Astrocyte of the cerebellum (primary cell): Measurements from ENCODE around the gene NAPB.

Experiments
- DNase-seq: peaks from one replicate; pipeline ENCODE4 v3.0.0-alpha.2; 2011; ENCODE audit warnings: low read depth
- H3K4me3 ChIP-seq: 2 replicates; pipeline ENCODE4 v1.5.1; 2011; ENCODE audit warnings: mild to moderate bottlenecking, low read depth, low read length, moderate library complexity
- CTCF ChIP-seq: IDR thresholded peaks from 2 replicates; pipeline ENCODE4 v1.5.1; 2012; ENCODE audit warnings: low read length, low read depth, moderate library complexity, mild to moderate bottlenecking; ENCODE audit errors: missing control alignments
- in situ Hi-C: cut with HindIII; loops from 2 replicates; pipeline ENCODE4 v1.10.0; 2017; ENCODE audit warnings: low sequenced_read_pairs

The NAPB gene

GRCh38 chr20:23390091-23390774 lies 31.1 kb downstream of the NAPB start:
- no peak for DNase-seq
- no peak overlapping the region for H3K4me3 ChIP-seq
- TF ChIP-seq CTCF = no peak
- in situ Hi-C loops = no loop called here

DNA sequence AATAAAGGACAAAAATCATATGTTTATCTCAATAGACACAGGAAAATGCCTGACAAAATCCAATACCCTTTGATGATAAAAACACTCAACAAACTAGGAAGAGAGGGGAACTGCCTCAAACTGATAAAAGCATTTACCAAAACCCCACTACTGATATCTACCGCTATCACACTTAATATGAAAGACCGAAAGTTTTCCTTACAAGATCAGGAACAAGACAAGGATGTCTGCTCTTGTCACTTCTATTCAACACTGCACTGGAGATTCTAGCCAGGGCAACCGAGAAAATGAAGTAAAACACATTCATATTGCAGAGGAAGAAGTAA lies 34.2 kb downstream of the NAPB start:
- no peak overlapping the region for H3K4me3 ChIP-seq
- in situ Hi-C loops = no loop called here
- no peak for TF ChIP-seq CTCF
- no peak for DNase-seq

DNA sequence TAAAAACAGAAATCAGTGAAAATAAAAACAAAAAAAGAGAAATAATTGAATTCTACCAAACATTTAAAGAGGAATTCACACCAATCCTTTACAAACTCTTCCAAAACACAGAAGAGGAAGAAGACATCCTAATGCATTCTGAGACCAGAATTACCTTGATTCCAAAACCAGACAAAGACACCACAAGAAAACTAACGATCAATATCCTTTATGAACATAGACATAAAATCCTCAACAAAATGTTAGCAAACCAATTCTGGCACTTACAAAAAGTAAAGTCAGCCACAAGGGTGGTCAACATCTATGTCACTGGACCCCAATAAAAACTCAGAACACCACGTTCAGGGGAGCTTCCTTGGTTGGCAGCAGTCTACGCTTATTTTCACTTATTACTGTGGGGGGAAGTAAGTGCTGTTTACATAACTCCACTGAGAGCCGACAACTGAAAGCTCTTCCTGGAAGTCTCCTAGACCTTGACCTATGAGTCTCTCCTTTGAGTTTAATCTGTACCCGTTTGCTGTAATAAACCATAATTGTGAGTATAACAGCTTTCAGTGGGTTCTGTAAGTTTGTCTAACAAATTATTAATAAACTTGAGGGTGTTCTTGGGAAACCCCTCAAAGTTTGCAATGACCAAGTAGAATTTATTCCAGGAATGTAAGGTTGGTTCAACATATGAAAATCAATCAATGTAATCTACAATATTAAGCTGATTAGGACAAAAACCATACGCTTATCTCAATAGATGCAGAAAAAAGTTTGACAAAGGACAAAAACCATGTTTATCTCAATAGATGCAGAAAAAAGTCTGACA lies 34.8 kb downstream of the NAPB start:
- no peak for TF ChIP-seq CTCF
- no peak for DNase-seq
- in situ Hi-C loops = no loop called here
- no peak overlapping the region for H3K4me3 ChIP-seq

DNA sequence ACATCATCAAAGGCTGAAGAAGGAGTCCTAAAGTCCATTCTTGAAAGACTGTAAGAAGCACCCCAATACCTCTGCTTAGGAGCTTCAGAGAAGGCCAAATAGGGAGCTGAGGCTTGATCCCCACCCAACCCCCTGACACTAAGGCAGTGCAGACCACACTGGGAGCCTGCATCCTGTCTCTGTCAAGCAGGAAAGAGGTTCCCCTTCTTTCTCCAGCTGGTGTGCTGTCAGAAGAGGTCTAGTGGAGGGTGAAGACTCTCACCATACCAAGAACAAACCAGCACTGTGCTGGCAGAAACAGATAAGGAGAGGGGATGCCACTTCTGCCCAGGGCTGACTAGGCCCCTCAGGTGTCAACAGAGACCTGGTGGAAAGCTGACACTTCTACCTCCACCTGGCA lies 39.4 kb downstream of the NAPB start:
- no peak for DNase-seq
- H3K4me3 ChIP-seq = no peak overlapping the region
- TF ChIP-seq CTCF = no peak
- in situ Hi-C loops = no loop called here

DNA sequence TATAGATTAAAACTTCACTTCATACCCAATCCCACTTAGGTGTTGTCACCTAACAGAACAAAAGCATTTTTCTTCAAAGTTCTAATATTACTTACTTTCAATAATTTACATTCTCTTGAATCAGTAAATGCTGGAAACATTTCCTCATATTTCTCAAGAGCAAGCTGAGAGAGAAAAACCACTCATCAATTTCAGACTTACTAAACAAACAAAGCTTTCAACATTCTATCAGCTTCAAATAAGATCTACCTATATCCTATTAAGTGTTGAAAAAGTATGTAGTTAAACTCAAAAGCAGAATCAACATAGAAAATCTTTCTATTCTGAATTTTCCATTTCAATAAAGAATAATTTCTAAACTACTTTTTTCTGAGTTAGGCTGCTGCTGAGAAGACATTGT lies 41.5 kb downstream of the NAPB start:
- no peak for TF ChIP-seq CTCF
- no peak for DNase-seq
- H3K4me3 ChIP-seq = no peak overlapping the region
- in situ Hi-C loops = loop anchor here (5.0 kb wide), 1 partner anchor 38 kb away; no protein-coding TSS in a partner anchor

- no peak for TF ChIP-seq CTCF
- DNase-seq = no peak
- in situ Hi-C loops = loop anchor here (5.0 kb wide), 1 partner anchor 41 kb away; no protein-coding TSS in a partner anchor
- no peak overlapping the region for H3K4me3 ChIP-seq
Observed at GRCh38 chr20:23375827-23376226, 45.5 kb downstream of the NAPB start.
